T follicular helper cell (primary cell): Measurements from ENCODE around the gene UGT1A9.
"Not testable (repeated sequence)": the region's sequence is repeated elsewhere in the genome, so short reads cannot be mapped to it uniquely, and the experiment has no call there.

Experiments
- DNase-seq: peaks from one replicate; pipeline ENCODE4 v3.0.0-alpha.2; 2020; ENCODE audit warnings: low read depth
- total RNA-seq, 2 experiments: gene quantifications; one replicate each; lab custom pipeline; 2026; lab: John Stamatoyannopoulos, UW

Gene UGT1A9
- total RNA-seq = 0 reads per million in 2 experiments

- no peak for DNase-seq
Observed at GRCh38 chr2:233671290-233672161, at the start of gene UGT1A9. TSS of gene UGT1A9 (plus strand) at chr2:233671898. CDS start at chr2:233671935, 37 bp downstream.

GRCh38 chr2:233627331-233628025 is 44.2 kb upstream of the UGT1A9 start:
- no peak for DNase-seq

- DNase-seq = not testable (repeated sequence)
Observed at GRCh38 chr2:233636306-233636705, 35.4 kb upstream of the UGT1A9 start, which contains the start of gene UGT1A10. TSS of gene UGT1A10 (plus strand) at chr2:233636448. CDS start at chr2:233636523, 75 bp downstream.

- no peak for DNase-seq
Observed at GRCh38 chr2:233638836-233639235, 32.9 kb upstream of the UGT1A9 start.

DNA sequence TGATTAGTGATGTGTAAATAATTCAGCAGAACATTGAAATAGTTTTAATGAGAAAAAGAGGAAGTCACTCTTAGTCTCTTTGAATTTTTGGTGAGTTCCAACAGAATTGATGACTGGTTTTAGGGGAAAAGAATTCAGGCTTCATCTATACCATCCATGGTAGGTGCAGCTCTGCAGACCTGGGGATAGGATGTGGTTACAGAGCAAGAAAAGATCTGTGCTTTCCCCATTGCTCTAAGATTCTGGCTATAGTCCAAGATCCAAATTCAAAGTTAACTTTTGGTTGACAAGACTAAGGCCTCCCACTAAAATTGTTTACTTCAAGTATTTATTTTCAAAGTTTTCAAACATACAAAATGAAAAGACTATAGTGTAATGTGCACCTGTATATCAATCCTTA is 31.8 kb upstream of the UGT1A9 start:
- no peak for DNase-seq

- DNase-seq = no peak
Observed at GRCh38 chr2:233643128-233643527, 28.6 kb upstream of the UGT1A9 start.

- not testable (repeated sequence) for DNase-seq
Observed at GRCh38 chr2:233646033-233646432, 25.7 kb upstream of the UGT1A9 start.

DNA sequence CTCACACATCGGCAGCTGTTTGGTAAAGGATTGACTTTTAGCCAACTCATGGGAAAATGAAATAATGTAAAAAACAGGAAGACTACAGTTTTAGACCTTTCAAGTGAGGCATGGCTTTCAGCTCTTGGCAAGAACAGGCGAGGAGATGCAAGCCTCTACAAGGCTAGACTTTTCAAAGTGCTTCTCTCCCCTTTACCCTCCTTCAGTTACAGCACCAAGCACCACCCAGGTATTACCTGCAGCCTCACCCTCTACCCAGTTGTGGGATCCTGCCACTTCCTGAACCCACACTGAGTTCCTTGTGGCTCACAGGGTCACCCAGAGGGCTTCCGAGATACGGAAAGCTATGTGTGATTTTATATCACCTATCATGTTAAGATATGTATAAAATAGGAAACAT is 20.7 kb upstream of the UGT1A9 start:
- no peak for DNase-seq

DNA sequence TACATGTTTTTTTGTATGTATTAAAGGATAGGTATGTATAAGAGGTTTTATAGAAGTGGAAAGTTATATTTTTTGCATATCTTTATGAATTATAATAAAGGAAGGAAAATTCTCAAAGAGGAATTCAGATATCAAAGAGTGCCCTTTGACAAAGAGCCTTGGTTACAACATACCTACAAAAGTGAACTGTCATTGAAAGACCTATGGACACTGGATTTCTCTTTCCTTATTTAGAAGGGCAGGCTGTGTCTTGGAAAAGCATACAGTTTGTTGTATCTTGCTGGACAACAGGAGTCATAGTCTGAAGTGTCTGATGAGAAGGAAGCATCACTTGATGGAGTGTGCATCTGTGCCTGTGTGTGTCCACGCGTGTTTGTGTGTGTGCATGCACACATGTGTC is 20.3 kb upstream of the UGT1A9 start:
- no peak for DNase-seq

GRCh38 chr2:233654501-233654900 is 17.2 kb upstream of the UGT1A9 start:
- no peak for DNase-seq

- no peak for DNase-seq
Observed at GRCh38 chr2:233655043-233655442, 16.7 kb upstream of the UGT1A9 start.

DNA sequence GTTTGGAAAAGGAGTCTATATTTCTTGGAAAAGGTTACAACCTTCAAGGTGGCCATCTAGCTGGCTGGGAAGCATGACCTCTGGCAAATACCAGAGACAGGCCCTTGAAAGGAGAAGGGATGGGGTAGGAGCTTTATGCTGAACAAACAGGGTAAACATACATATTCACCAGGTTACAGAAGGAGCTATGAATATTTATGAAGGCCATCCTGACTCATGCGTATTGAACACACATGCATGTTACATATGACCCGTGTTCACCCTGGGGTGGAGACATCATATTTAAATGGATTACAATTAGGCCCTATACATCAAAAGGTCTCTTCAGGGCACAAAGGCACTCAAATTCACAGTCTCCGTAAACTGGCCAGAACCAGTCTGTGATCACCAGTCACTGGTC is 15.8 kb upstream of the UGT1A9 start:
- DNase-seq = not testable (repeated sequence)

DNA sequence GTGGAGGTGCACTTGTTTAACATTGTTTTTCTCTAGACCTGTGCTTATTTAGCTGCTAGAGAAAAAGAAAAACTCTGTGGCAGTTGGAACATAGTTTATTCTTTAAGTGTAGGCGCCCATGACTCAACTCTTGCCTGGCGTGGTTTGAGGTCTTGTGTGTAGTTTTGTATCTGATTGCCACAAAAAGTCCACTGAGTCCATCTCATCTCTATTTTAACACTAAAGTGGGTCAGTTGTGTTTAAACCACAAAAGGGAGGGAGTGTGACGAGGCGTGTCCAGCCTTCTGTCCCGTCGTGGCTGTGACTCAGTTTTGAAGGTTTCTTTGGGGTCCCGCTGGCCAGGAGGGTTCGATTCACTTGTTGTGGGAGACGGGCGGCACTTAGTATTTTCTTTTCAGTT is 15.3 kb upstream of the UGT1A9 start:
- DNase-seq = no peak

DNA sequence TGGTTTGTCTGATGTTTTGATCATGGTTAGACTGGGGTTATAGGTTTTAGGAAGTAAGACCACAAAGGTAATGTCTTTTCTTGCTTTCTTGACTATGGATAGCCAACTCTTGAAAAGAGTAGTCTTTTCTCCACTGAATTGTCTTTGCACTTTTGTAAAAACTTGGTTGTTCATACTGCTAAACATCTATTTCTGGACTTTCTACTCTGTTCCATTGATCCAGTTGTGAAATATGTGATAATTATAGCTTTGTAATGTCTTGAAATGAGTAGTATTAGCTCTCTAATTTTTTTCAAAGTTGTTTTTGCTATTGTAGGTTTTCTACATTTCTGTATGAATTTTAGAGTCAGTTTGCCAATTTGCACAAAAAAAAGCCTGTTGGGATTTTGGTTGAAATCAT is 13.1 kb upstream of the UGT1A9 start:
- no peak for DNase-seq

- no peak for DNase-seq
Observed at GRCh38 chr2:233663911-233664310, 7.8 kb upstream of the UGT1A9 start.

- no peak for DNase-seq
Observed at GRCh38 chr2:233668605-233669260, 3.0 kb upstream of the UGT1A9 start.

DNA sequence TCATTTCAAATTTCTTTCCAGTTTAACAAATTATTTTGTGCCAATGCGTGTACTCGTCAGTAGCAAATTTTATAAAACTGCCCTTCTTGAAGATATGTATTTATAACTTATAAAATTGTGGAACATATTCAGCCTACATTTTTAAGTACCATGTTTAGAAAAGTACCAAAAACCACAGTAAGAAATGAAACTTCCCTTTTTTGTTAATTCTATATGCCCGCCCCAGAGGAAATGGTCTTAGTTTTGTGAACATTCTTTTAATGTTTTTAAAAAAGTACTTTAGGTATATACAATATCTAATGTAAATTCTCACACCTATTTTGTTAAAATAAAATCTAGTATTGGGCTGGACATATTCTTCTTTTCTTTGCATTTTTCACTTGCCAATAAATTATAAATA is 1.2 kb downstream of the UGT1A9 start:
- no peak for DNase-seq

GRCh38 chr2:233673896-233674295 is 2.2 kb downstream of the UGT1A9 start:
- no peak for DNase-seq

GRCh38 chr2:233674314-233674713 is 2.6 kb downstream of the UGT1A9 start:
- DNase-seq = no peak

GRCh38 chr2:233674995-233675394 is 3.3 kb downstream of the UGT1A9 start:
- no peak for DNase-seq

DNA sequence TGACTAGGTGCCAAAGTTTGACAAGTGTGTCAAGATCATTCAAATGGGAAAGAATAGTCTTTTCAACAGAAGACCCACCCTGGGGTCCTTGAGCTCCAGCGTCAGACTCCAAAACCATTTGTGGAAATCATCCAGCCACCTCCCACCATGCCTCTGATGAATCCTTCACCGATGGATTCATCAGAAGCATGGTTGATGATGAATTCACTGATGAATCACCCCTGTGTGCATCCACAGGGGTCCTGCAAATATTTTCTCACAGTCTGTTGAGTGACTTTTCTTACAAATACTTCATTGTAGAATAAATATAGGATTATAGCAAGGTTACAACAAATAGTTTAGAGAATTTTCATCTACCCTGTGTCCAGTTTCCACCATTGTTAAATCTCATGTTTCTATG is 4.3 kb downstream of the UGT1A9 start:
- no peak for DNase-seq

GRCh38 chr2:233679196-233679595 is 7.5 kb downstream of the UGT1A9 start:
- DNase-seq = no peak
